WTC11 (cell line): ENCODE data around the gene CCNJ. TPM values are rescaled to one million over a fixed set of nuclear protein-coding genes. Genes with fewer than 3 reads are reported as not detected.

Source experiments
- ATAC-seq: fragments of 200-7000 bp; cut with Tn5 transposase; 2 replicates; pipeline ENCODE4 v1.10.0; 2021; ENCODE audit warnings: mild to moderate bottlenecking, moderate library complexity
- CTCF ChIA-PET: fragments of 300-600 bp; sonication (Branson Sonifier 250); formaldehyde crosslinking; loops from one replicate; lab custom pipeline; 2021; ENCODE audit warnings: antibody characterized with exemption; lab: Charles Lee
- POLR2A ChIA-PET: fragments of 350-600 bp; sonication (Branson Sonifier 250); formaldehyde crosslinking; loops from one replicate; lab custom pipeline; 2021; ENCODE audit warnings: antibody characterized with exemption; lab: Charles Lee
- DNase-seq: peaks from one replicate; pipeline ENCODE4 v3.0.0; 2021; ENCODE audit warnings: low spot score
- H3K27ac Mint-ChIP-seq: 2 replicates; pipeline ENCODE4 v1.8.0; 2021; ENCODE audit warnings: mixed read lengths
- H3K27me3 Mint-ChIP-seq: 2 replicates; pipeline ENCODE4 v1.8.0; 2021; ENCODE audit warnings: low read depth, mild to moderate bottlenecking, moderate library complexity, mixed read lengths
- H3K36me3 Mint-ChIP-seq: 2 replicates; pipeline ENCODE4 v1.8.0; 2021; ENCODE audit warnings: mixed read lengths
- H3K4me1 Mint-ChIP-seq: 2 replicates; pipeline ENCODE4 v1.8.0; 2022; ENCODE audit warnings: mixed read lengths
- H3K4me3 Mint-ChIP-seq: 2 replicates; pipeline ENCODE4 v1.8.0; 2021; ENCODE audit warnings: mild to moderate bottlenecking, moderate library complexity, mixed read lengths
- H3K9me3 Mint-ChIP-seq: 2 replicates; pipeline ENCODE4 v1.8.0; 2021; ENCODE audit warnings: mixed read lengths
- CREM ChIP-seq: sonication (generic); formaldehyde crosslinking; IDR thresholded peaks from 2 replicates; pipeline ENCODE4 v1.8.1; 2022; ENCODE audit warnings: mild to moderate bottlenecking, missing genetic modification reagents, moderate library complexity
- ESRRA ChIP-seq: sonication (generic); formaldehyde crosslinking; IDR thresholded peaks from 2 replicates; pipeline ENCODE4 v1.8.1; 2022; ENCODE audit warnings: mild to moderate bottlenecking, missing genetic modification reagents, borderline replicate concordance
- ETV6 ChIP-seq: sonication (generic); formaldehyde crosslinking; IDR thresholded peaks from 2 replicates; pipeline ENCODE4 v1.8.1; 2022; ENCODE audit warnings: mild to moderate bottlenecking, missing genetic modification reagents
- NFE2L1 ChIP-seq: sonication (generic); formaldehyde crosslinking; IDR thresholded peaks from 2 replicates; pipeline ENCODE4 v1.8.1; 2023; ENCODE audit warnings: missing genetic modification reagents
- NFYB ChIP-seq: sonication (generic); formaldehyde crosslinking; conservative IDR thresholded peaks from 2 replicates; pipeline ENCODE4 v1.8.0; 2022; ENCODE audit warnings: low read depth, missing genetic modification reagents
- RORB ChIP-seq: fragments of 250-450 bp; sonication (Bioruptor Pico); IDR thresholded peaks from 2 replicates; pipeline ENCODE4 v1.9.0; 2021; ENCODE audit warnings: mild to moderate bottlenecking
- SMAD3 ChIP-seq: sonication (generic); formaldehyde crosslinking; IDR thresholded peaks from 2 replicates; pipeline ENCODE4 v1.8.0; 2022; ENCODE audit warnings: missing genetic modification reagents, mild to moderate bottlenecking, borderline replicate concordance
- SOX15 ChIP-seq: fragments of 250-450 bp; sonication (Bioruptor Pico); IDR thresholded peaks from 2 replicates; pipeline ENCODE4 v1.9.0; 2021; ENCODE audit warnings: mild to moderate bottlenecking
- SP1 ChIP-seq: sonication (generic); formaldehyde crosslinking; conservative IDR thresholded peaks from 2 replicates; pipeline ENCODE4 v1.8.1; 2022; ENCODE audit warnings: missing genetic modification reagents
- TCF7 ChIP-seq: sonication (generic); formaldehyde crosslinking; IDR thresholded peaks from 2 replicates; pipeline ENCODE4 v1.8.0; 2022; ENCODE audit warnings: mild to moderate bottlenecking, low read depth, missing genetic modification reagents, moderate library complexity
- ZNF396 ChIP-seq: fragments of 250-450 bp; sonication (Bioruptor Pico); IDR thresholded peaks from 2 replicates; pipeline ENCODE4 v1.8.0; 2021; ENCODE audit warnings: mild to moderate bottlenecking, moderate library complexity, borderline replicate concordance
- total RNA-seq: library from RNA; stranded (reverse); gene quantifications from 3 replicates; pipeline ENCODE4 v1.2.3, GENCODE V29; 2021
- TF ChIP-seq, protein P1 (sequence below): sonication (generic); formaldehyde crosslinking; IDR thresholded peaks from 2 replicates; pipeline ENCODE4 v1.8.0; 2023; ENCODE audit warnings: missing genetic modification reagents, mild to moderate bottlenecking, borderline replicate concordance
- TF ChIP-seq, protein P2 (sequence below): sonication (generic); formaldehyde crosslinking; IDR thresholded peaks from 2 replicates; pipeline ENCODE4 v1.8.0; 2022; ENCODE audit warnings: mild to moderate bottlenecking, missing genetic modification reagents
- TF ChIP-seq, protein P3 (sequence below): sonication (generic); formaldehyde crosslinking; IDR thresholded peaks from 2 replicates; pipeline ENCODE4 v1.8.0; 2023; ENCODE audit warnings: missing genetic modification reagents
- TF ChIP-seq, protein P4 (sequence below): sonication (generic); formaldehyde crosslinking; conservative IDR thresholded peaks from 2 replicates; pipeline ENCODE4 v1.8.1; 2022; ENCODE audit warnings: mild to moderate bottlenecking, missing genetic modification reagents
- TF ChIP-seq, protein P5 (sequence below): sonication (generic); formaldehyde crosslinking; IDR thresholded peaks from 2 replicates; pipeline ENCODE4 v1.8.1; 2022; ENCODE audit warnings: mild to moderate bottlenecking, moderate library complexity, missing genetic modification reagents
- TF ChIP-seq, protein P6 (sequence below): sonication (generic); formaldehyde crosslinking; conservative IDR thresholded peaks from 2 replicates; pipeline ENCODE4 v1.8.1; 2023; ENCODE audit warnings: mild to moderate bottlenecking, low read depth, missing genetic modification reagents, moderate library complexity
- TF ChIP-seq, protein P7 (sequence below): sonication (generic); formaldehyde crosslinking; IDR thresholded peaks from 2 replicates; pipeline ENCODE4 v1.8.0; 2022; ENCODE audit warnings: mild to moderate bottlenecking, missing genetic modification reagents
- TF ChIP-seq, protein P8 (sequence below): fragments of 250-450 bp; sonication (Bioruptor Pico); IDR thresholded peaks from 2 replicates; pipeline ENCODE4 v1.9.0; 2021; ENCODE audit warnings: mild to moderate bottlenecking, borderline replicate concordance
- TF ChIP-seq, protein P9 (sequence below): sonication (generic); formaldehyde crosslinking; IDR thresholded peaks from 2 replicates; pipeline ENCODE4 v1.8.1; 2022; ENCODE audit warnings: low read depth, mild to moderate bottlenecking, moderate library complexity, missing genetic modification reagents, borderline replicate concordance

The CCNJ gene
- total RNA-seq, 1 experiment from 2014 or later: 25.7 TPM

DNA sequence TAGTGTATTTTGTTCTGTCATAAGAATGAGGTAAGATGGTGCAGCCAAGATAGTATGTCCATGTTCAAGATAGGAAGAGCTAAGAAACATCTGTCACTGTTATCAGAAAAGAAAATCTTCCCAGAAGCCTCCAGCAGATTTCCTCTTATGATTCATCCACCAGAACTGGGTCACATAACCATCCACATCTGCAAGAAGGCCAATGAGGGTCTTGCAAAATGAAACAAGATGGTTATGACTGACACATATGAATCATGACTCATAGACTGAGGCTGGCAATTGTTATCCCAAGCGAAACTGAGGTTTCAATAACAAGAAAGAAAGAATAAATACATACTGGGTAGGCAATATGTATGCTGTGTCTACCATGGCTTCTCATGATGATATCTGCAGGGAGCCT is 30.3 kb downstream of the CCNJ start:
- Mint-ChIP-seq H3K36me3 (no peaks in the 10 kb centered on the region), H3K4me1 (peaks cover 27% of the 10 kb centered on the region), H3K4me3 (no peak overlapping the region), H3K9me3 (no peaks in the 10 kb centered on the region), H3K27ac (no peak overlapping the region), H3K27me3 (no peaks in the 10 kb centered on the region; the same call in 1 of the 2 replicates)
- POLR2A ChIA-PET: no interaction called here
- DNase-seq (no peak), ATAC-seq (no peak)
- CTCF ChIA-PET: no interaction called here
- TF ChIP-seq, protein P1, sequence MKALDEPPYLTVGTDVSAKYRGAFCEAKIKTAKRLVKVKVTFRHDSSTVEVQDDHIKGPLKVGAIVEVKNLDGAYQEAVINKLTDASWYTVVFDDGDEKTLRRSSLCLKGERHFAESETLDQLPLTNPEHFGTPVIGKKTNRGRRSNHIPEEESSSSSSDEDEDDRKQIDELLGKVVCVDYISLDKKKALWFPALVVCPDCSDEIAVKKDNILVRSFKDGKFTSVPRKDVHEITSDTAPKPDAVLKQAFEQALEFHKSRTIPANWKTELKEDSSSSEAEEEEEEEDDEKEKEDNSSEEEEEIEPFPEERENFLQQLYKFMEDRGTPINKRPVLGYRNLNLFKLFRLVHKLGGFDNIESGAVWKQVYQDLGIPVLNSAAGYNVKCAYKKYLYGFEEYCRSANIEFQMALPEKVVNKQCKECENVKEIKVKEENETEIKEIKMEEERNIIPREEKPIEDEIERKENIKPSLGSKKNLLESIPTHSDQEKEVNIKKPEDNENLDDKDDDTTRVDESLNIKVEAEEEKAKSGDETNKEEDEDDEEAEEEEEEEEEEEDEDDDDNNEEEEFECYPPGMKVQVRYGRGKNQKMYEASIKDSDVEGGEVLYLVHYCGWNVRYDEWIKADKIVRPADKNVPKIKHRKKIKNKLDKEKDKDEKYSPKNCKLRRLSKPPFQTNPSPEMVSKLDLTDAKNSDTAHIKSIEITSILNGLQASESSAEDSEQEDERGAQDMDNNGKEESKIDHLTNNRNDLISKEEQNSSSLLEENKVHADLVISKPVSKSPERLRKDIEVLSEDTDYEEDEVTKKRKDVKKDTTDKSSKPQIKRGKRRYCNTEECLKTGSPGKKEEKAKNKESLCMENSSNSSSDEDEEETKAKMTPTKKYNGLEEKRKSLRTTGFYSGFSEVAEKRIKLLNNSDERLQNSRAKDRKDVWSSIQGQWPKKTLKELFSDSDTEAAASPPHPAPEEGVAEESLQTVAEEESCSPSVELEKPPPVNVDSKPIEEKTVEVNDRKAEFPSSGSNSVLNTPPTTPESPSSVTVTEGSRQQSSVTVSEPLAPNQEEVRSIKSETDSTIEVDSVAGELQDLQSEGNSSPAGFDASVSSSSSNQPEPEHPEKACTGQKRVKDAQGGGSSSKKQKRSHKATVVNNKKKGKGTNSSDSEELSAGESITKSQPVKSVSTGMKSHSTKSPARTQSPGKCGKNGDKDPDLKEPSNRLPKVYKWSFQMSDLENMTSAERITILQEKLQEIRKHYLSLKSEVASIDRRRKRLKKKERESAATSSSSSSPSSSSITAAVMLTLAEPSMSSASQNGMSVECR (CRISPR knock-in tag): no peak
- TF ChIP-seq, protein P2, sequence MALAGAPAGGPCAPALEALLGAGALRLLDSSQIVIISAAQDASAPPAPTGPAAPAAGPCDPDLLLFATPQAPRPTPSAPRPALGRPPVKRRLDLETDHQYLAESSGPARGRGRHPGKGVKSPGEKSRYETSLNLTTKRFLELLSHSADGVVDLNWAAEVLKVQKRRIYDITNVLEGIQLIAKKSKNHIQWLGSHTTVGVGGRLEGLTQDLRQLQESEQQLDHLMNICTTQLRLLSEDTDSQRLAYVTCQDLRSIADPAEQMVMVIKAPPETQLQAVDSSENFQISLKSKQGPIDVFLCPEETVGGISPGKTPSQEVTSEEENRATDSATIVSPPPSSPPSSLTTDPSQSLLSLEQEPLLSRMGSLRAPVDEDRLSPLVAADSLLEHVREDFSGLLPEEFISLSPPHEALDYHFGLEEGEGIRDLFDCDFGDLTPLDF: no peak
- TF ChIP-seq, protein P3, sequence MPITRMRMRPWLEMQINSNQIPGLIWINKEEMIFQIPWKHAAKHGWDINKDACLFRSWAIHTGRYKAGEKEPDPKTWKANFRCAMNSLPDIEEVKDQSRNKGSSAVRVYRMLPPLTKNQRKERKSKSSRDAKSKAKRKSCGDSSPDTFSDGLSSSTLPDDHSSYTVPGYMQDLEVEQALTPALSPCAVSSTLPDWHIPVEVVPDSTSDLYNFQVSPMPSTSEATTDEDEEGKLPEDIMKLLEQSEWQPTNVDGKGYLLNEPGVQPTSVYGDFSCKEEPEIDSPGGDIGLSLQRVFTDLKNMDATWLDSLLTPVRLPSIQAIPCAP (CRISPR knock-in tag): no peak
- TF ChIP-seq, protein P4, sequence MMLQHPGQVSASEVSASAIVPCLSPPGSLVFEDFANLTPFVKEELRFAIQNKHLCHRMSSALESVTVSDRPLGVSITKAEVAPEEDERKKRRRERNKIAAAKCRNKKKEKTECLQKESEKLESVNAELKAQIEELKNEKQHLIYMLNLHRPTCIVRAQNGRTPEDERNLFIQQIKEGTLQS: no peak
- TF ChIP-seq ZNF396 (no peak), TCF7 (CRISPR knock-in tag) (no peak), NFE2L1 (no peak), NFYB (CRISPR knock-in tag) (no peak), SMAD3 (CRISPR knock-in tag) (no peak), CREM (CRISPR knock-in tag) (no peak), SP1 (CRISPR knock-in tag) (no peak), RORB (CRISPR knock-in tag) (no peak), SOX15 (CRISPR knock-in tag) (no peak), ETV6 (CRISPR knock-in tag) (no peak), ESRRA (CRISPR knock-in tag) (no peak)
- TF ChIP-seq, protein P5, sequence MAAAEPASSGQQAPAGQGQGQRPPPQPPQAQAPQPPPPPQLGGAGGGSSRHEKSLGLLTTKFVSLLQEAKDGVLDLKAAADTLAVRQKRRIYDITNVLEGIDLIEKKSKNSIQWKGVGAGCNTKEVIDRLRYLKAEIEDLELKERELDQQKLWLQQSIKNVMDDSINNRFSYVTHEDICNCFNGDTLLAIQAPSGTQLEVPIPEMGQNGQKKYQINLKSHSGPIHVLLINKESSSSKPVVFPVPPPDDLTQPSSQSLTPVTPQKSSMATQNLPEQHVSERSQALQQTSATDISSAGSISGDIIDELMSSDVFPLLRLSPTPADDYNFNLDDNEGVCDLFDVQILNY (CRISPR knock-in tag): no peak
- TF ChIP-seq, protein P6, sequence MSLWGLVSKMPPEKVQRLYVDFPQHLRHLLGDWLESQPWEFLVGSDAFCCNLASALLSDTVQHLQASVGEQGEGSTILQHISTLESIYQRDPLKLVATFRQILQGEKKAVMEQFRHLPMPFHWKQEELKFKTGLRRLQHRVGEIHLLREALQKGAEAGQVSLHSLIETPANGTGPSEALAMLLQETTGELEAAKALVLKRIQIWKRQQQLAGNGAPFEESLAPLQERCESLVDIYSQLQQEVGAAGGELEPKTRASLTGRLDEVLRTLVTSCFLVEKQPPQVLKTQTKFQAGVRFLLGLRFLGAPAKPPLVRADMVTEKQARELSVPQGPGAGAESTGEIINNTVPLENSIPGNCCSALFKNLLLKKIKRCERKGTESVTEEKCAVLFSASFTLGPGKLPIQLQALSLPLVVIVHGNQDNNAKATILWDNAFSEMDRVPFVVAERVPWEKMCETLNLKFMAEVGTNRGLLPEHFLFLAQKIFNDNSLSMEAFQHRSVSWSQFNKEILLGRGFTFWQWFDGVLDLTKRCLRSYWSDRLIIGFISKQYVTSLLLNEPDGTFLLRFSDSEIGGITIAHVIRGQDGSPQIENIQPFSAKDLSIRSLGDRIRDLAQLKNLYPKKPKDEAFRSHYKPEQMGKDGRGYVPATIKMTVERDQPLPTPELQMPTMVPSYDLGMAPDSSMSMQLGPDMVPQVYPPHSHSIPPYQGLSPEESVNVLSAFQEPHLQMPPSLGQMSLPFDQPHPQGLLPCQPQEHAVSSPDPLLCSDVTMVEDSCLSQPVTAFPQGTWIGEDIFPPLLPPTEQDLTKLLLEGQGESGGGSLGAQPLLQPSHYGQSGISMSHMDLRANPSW (CRISPR knock-in tag): no peak
- TF ChIP-seq, protein P7, sequence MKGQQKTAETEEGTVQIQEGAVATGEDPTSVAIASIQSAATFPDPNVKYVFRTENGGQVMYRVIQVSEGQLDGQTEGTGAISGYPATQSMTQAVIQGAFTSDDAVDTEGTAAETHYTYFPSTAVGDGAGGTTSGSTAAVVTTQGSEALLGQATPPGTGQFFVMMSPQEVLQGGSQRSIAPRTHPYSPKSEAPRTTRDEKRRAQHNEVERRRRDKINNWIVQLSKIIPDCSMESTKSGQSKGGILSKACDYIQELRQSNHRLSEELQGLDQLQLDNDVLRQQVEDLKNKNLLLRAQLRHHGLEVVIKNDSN (CRISPR knock-in tag): no peak
- TF ChIP-seq, protein P8, sequence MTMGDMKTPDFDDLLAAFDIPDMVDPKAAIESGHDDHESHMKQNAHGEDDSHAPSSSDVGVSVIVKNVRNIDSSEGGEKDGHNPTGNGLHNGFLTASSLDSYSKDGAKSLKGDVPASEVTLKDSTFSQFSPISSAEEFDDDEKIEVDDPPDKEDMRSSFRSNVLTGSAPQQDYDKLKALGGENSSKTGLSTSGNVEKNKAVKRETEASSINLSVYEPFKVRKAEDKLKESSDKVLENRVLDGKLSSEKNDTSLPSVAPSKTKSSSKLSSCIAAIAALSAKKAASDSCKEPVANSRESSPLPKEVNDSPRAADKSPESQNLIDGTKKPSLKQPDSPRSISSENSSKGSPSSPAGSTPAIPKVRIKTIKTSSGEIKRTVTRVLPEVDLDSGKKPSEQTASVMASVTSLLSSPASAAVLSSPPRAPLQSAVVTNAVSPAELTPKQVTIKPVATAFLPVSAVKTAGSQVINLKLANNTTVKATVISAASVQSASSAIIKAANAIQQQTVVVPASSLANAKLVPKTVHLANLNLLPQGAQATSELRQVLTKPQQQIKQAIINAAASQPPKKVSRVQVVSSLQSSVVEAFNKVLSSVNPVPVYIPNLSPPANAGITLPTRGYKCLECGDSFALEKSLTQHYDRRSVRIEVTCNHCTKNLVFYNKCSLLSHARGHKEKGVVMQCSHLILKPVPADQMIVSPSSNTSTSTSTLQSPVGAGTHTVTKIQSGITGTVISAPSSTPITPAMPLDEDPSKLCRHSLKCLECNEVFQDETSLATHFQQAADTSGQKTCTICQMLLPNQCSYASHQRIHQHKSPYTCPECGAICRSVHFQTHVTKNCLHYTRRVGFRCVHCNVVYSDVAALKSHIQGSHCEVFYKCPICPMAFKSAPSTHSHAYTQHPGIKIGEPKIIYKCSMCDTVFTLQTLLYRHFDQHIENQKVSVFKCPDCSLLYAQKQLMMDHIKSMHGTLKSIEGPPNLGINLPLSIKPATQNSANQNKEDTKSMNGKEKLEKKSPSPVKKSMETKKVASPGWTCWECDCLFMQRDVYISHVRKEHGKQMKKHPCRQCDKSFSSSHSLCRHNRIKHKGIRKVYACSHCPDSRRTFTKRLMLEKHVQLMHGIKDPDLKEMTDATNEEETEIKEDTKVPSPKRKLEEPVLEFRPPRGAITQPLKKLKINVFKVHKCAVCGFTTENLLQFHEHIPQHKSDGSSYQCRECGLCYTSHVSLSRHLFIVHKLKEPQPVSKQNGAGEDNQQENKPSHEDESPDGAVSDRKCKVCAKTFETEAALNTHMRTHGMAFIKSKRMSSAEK (CRISPR knock-in tag): no peak
- TF ChIP-seq, protein P9, sequence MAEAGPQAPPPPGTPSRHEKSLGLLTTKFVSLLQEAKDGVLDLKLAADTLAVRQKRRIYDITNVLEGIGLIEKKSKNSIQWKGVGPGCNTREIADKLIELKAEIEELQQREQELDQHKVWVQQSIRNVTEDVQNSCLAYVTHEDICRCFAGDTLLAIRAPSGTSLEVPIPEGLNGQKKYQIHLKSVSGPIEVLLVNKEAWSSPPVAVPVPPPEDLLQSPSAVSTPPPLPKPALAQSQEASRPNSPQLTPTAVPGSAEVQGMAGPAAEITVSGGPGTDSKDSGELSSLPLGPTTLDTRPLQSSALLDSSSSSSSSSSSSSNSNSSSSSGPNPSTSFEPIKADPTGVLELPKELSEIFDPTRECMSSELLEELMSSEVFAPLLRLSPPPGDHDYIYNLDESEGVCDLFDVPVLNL (CRISPR knock-in tag): no peak
